Activated naive CD8-positive, alpha-beta T cell treated with anti-CD3 and anti-CD28 coated beads for 36 hours (primary cell): Measurements from ENCODE around the gene MARK2. TPM values are rescaled to one million over a fixed set of nuclear protein-coding genes. Genes with fewer than 3 reads are reported as not detected.
"Not testable (repeated sequence)": the region's sequence is repeated elsewhere in the genome, so short reads cannot be mapped to it uniquely, and the experiment has no call there.

Source experiments
- DNase-seq: peaks from one replicate; pipeline ENCODE4 v3.0.0; 2021
- H3K27ac Mint-ChIP-seq: one replicate; pipeline ENCODE4 v1.8.0; 2022; ENCODE audit warnings: mild to moderate bottlenecking, moderate library complexity, mixed read lengths
- H3K27me3 Mint-ChIP-seq: one replicate; pipeline ENCODE4 v1.8.0; 2022; ENCODE audit warnings: mild to moderate bottlenecking, mixed read lengths
- H3K36me3 Mint-ChIP-seq: one replicate; pipeline ENCODE4 v1.8.0; 2021; ENCODE audit warnings: mild to moderate bottlenecking, mixed read lengths
- H3K4me1 Mint-ChIP-seq: one replicate; pipeline ENCODE4 v1.8.0; 2021; ENCODE audit warnings: mixed read lengths
- H3K4me3 Mint-ChIP-seq: one replicate; pipeline ENCODE4 v1.8.0; 2022; ENCODE audit warnings: mild to moderate bottlenecking, moderate library complexity, mixed read lengths
- H3K9me3 Mint-ChIP-seq: one replicate; pipeline ENCODE4 v1.8.0; 2022; ENCODE audit warnings: mixed read lengths
- total RNA-seq, 2 experiments: library from RNA; stranded (reverse); gene quantifications; one replicate each; pipeline ENCODE4 v1.2.3, GENCODE V29; 2021

Gene MARK2
- total RNA-seq, 2 experiments from 2014 or later: 27.7 to 29.0 TPM

GRCh38 chr11:63858628-63859550 lies 20.0 kb downstream of the MARK2 start:
- no peak for DNase-seq
- Mint-ChIP-seq H3K36me3 (peaks cover 24% of the 10 kb centered on the region), H3K27ac (no peak overlapping the region), H3K4me3 (no peak overlapping the region), H3K9me3 (no peaks in the 10 kb centered on the region), H3K27me3 (no peaks in the 10 kb centered on the region), H3K4me1 (peaks cover 30% of the 10 kb centered on the region)

GRCh38 chr11:63862923-63863322 lies 24.0 kb downstream of the MARK2 start:
- H3K4me3 Mint-ChIP-seq: no peak overlapping the region
- no peak for DNase-seq
- no peaks in the 10 kb centered on the region for H3K9me3 Mint-ChIP-seq
- no peaks in the 10 kb centered on the region for H3K27me3 Mint-ChIP-seq
- H3K27ac Mint-ChIP-seq: peak overlapping the region; percentile 66
- peaks cover 11% of the 10 kb centered on the region for H3K36me3 Mint-ChIP-seq
- H3K4me1 Mint-ChIP-seq: peaks cover 43% of the 10 kb centered on the region

- Mint-ChIP-seq H3K36me3 (peaks cover 15% of the 10 kb centered on the region), H3K4me1 (peaks cover 47% of the 10 kb centered on the region)
- DNase-seq, H3K4me3 Mint-ChIP-seq, H3K9me3 Mint-ChIP-seq, H3K27ac Mint-ChIP-seq, H3K27me3 Mint-ChIP-seq: not testable (repeated sequence)
These were observed 24.7 kb downstream of the MARK2 start for GRCh38 chr11:63863620-63864019.

- Mint-ChIP-seq H3K36me3 (peaks cover 16% of the 10 kb centered on the region), H3K9me3 (no peaks in the 10 kb centered on the region), H3K4me1 (peaks cover 65% of the 10 kb centered on the region), H3K27ac (peak overlapping the region; percentile 75), H3K27me3 (no peaks in the 10 kb centered on the region), H3K4me3 (peak overlapping the region; percentile 52)
- DNase-seq: peak; percentile 81
These were observed 27.3 kb downstream of the MARK2 start for GRCh38 chr11:63866211-63866610.

GRCh38 chr11:63867511-63867910 lies 28.6 kb downstream of the MARK2 start:
- Mint-ChIP-seq H3K27ac (peak overlapping the region; percentile 21), H3K27me3 (no peaks in the 10 kb centered on the region), H3K4me3 (no peak overlapping the region), H3K9me3 (no peaks in the 10 kb centered on the region), H3K36me3 (peaks cover 14% of the 10 kb centered on the region), H3K4me1 (peaks cover 72% of the 10 kb centered on the region)
- DNase-seq: no peak

- Mint-ChIP-seq H3K4me3 (no peak overlapping the region), H3K36me3 (peaks cover 9% of the 10 kb centered on the region), H3K9me3 (no peaks in the 10 kb centered on the region), H3K27ac (no peak overlapping the region), H3K4me1 (peaks cover 72% of the 10 kb centered on the region), H3K27me3 (no peaks in the 10 kb centered on the region)
- no peak for DNase-seq
These were observed 29.6 kb downstream of the MARK2 start for GRCh38 chr11:63868399-63869064.

GRCh38 chr11:63869171-63869591 lies 30.3 kb downstream of the MARK2 start:
- no peak for DNase-seq

GRCh38 chr11:63869683-63870082 lies 30.8 kb downstream of the MARK2 start:
- Mint-ChIP-seq H3K4me3 (peak overlapping the region; percentile 24), H3K4me1 (peaks cover 80% of the 10 kb centered on the region), H3K36me3 (peaks cover 13% of the 10 kb centered on the region), H3K27me3 (no peaks in the 10 kb centered on the region), H3K9me3 (no peaks in the 10 kb centered on the region), H3K27ac (peak overlapping the region; percentile 81)
- peak; percentile 27 for DNase-seq

More at GRCh38 chr11:63869171-63869591, 30.3 kb downstream of the MARK2 start:
- Mint-ChIP-seq H3K4me1 (peaks cover 75% of the 10 kb centered on the region), H3K4me3 (peak overlapping the region; percentile 24), H3K9me3 (no peaks in the 10 kb centered on the region), H3K27ac (peak overlapping the region; percentile 81), H3K27me3 (no peaks in the 10 kb centered on the region), H3K36me3 (peaks cover 9% of the 10 kb centered on the region)

- Mint-ChIP-seq H3K36me3 (peaks cover 16% of the 10 kb centered on the region), H3K4me3 (peak overlapping the region; percentile 24), H3K27ac (no peak overlapping the region), H3K9me3 (no peaks in the 10 kb centered on the region), H3K27me3 (no peaks in the 10 kb centered on the region), H3K4me1 (peaks cover 76% of the 10 kb centered on the region)
- DNase-seq: no peak
These were observed 31.6 kb downstream of the MARK2 start for GRCh38 chr11:63870351-63871140.

GRCh38 chr11:63871962-63872799 lies 33.3 kb downstream of the MARK2 start:
- Mint-ChIP-seq H3K27me3 (no peaks in the 10 kb centered on the region), H3K36me3 (peaks cover 15% of the 10 kb centered on the region), H3K9me3 (no peaks in the 10 kb centered on the region), H3K4me3 (no peak overlapping the region), H3K4me1 (peaks cover 65% of the 10 kb centered on the region), H3K27ac (no peak overlapping the region)
- DNase-seq: peak; percentile 28

GRCh38 chr11:63872800-63873197 lies 33.9 kb downstream of the MARK2 start:
- Mint-ChIP-seq H3K27me3 (no peaks in the 10 kb centered on the region), H3K36me3 (peaks cover 14% of the 10 kb centered on the region), H3K4me1 (peaks cover 65% of the 10 kb centered on the region)

GRCh38 chr11:63873311-63873710 lies 34.4 kb downstream of the MARK2 start:
- DNase-seq: no peak
- Mint-ChIP-seq H3K36me3 (peaks cover 18% of the 10 kb centered on the region), H3K4me1 (peaks cover 68% of the 10 kb centered on the region), H3K4me3 (no peak overlapping the region), H3K9me3 (no peaks in the 10 kb centered on the region), H3K27me3 (no peaks in the 10 kb centered on the region), H3K27ac (no peak overlapping the region)

More at GRCh38 chr11:63872800-63873197, 33.9 kb downstream of the MARK2 start:
- no peak overlapping the region for H3K27ac Mint-ChIP-seq
- no peak for DNase-seq
- H3K4me3 Mint-ChIP-seq: no peak overlapping the region
- no peaks in the 10 kb centered on the region for H3K9me3 Mint-ChIP-seq

- Mint-ChIP-seq H3K27ac (no peak overlapping the region), H3K9me3 (no peaks in the 10 kb centered on the region), H3K4me3 (no peak overlapping the region), H3K36me3 (peaks cover 21% of the 10 kb centered on the region), H3K27me3 (no peaks in the 10 kb centered on the region), H3K4me1 (peaks cover 69% of the 10 kb centered on the region)
- no peak for DNase-seq
These were observed 35.6 kb downstream of the MARK2 start for GRCh38 chr11:63874511-63874910.

- H3K4me3 Mint-ChIP-seq: no peak overlapping the region
- H3K4me1 Mint-ChIP-seq: peaks cover 69% of the 10 kb centered on the region
- H3K36me3 Mint-ChIP-seq: peaks cover 25% of the 10 kb centered on the region
- no peaks in the 10 kb centered on the region for H3K9me3 Mint-ChIP-seq
- no peak for DNase-seq
- H3K27ac Mint-ChIP-seq: no peak overlapping the region
- H3K27me3 Mint-ChIP-seq: no peaks in the 10 kb centered on the region
These were observed 36.7 kb downstream of the MARK2 start for GRCh38 chr11:63875506-63876065.
